WI38 (cell line): ENCODE results near the gene TTR.

Source experiments
- H3K4me3 ChIP-seq: 2 replicates; pipeline ENCODE4 v1.5.1; 2011; ENCODE audit warnings: low read depth, mild to moderate bottlenecking, control low read depth, low read length
- CTCF ChIP-seq: IDR thresholded peaks from 2 replicates; pipeline ENCODE4 v1.5.1; 2012; ENCODE audit warnings: low read depth, mild to moderate bottlenecking, control low read depth, low read length

The TTR gene

GRCh38 chr18:31566576-31567306 is 24.9 kb upstream of the TTR start:
- no peak for TF ChIP-seq CTCF
- H3K4me3 ChIP-seq, result no peak overlapping the region

GRCh38 chr18:31572368-31572767 is 19.3 kb upstream of the TTR start:
- H3K4me3 ChIP-seq, result no peak overlapping the region
- no peak for TF ChIP-seq CTCF

- no peak for TF ChIP-seq CTCF
- H3K4me3 ChIP-seq, result no peak overlapping the region
These were observed 18.6 kb upstream of the TTR start for GRCh38 chr18:31573051-31573450.

- H3K4me3 ChIP-seq, result no peak overlapping the region
- no peak for TF ChIP-seq CTCF
These were observed 17.3 kb upstream of the TTR start for GRCh38 chr18:31574359-31574758.

- H3K4me3 ChIP-seq, result no peak overlapping the region
- TF ChIP-seq CTCF, result no peak
These were observed 16.0 kb upstream of the TTR start for GRCh38 chr18:31575515-31576257.

GRCh38 chr18:31576670-31577069 is 15.0 kb upstream of the TTR start:
- no peak overlapping the region for H3K4me3 ChIP-seq
- no peak for TF ChIP-seq CTCF

- H3K4me3 ChIP-seq, result no peak overlapping the region
- TF ChIP-seq CTCF, result no peak
These were observed 14.5 kb upstream of the TTR start for GRCh38 chr18:31577195-31577594.
